HFF-Myc (cell line): Measurements from ENCODE around the gene CES5A.
"Not testable (repeated sequence)": the region's sequence is repeated elsewhere in the genome, so short reads cannot be mapped to it uniquely, and the experiment has no call there.

Experiments
- DNase-seq: peaks from one replicate; pipeline ENCODE4 v3.0.0-alpha.2; 2011; ENCODE audit warnings: low read depth; ENCODE audit errors: extremely low read depth
- H3K4me3 ChIP-seq: replicated peaks from 2 replicates; pipeline ENCODE4 v1.5.1; 2011; ENCODE audit warnings: low read depth, mild to moderate bottlenecking, control low read depth, low read length
- CTCF ChIP-seq: IDR thresholded peaks from 2 replicates; pipeline ENCODE4 v1.5.1; 2012; ENCODE audit warnings: mild to moderate bottlenecking, low read depth, low read length, control low read depth; ENCODE audit errors: missing control alignments

The CES5A gene

DNA sequence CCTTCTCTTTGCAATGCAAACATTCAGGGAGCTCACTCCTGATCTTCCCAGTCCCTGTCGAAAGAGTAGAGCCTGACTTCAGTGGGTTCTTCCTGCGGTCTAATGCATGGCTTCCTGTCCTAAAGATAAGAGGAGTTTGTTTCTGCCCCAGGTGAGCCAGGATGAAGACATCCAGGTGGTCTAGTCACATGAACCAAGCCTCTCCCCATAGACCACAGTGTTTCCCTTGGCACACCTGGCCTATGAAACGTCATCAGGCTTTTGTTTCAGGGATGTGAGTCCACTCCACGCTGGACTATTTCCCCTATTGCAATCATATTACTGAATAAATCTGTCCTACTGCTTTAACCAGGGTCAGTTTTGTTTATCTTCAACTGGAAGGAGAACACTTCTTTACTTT is 63.4 kb downstream of the CES5A start:
- DNase-seq = no peak
- no peak for TF ChIP-seq CTCF
- H3K4me3 ChIP-seq = no peak overlapping the region

- no peak overlapping the region for H3K4me3 ChIP-seq
- no peak for DNase-seq
- TF ChIP-seq CTCF = no peak
Measured at GRCh38 chr16:55810451-55810961, 64.7 kb downstream of the CES5A start.

DNA sequence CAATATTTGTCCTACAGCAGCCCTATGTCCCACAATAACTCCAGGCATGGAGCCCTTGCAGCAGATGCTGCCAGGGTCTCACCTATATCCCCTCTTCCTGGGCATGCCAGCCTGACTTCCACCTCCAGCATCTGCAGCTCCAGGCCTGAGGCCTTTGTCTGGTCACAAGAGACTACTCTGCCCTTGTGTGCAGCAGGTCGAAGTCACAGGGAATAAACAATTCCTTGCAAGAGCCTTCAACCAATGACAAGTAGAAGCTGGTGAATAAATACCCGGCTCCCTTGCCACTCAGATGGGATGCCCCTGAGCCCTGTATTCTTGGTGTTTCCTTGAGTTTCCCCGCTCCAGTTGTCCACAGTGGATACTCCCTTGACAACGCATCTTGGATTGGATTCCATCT is 65.3 kb downstream of the CES5A start:
- TF ChIP-seq CTCF = no peak

GRCh38 chr16:55809386-55809785 is 65.8 kb downstream of the CES5A start:
- DNase-seq = no peak
- TF ChIP-seq CTCF = no peak
- H3K4me3 ChIP-seq = no peak overlapping the region

More for the DNA sequence above, 65.3 kb downstream of the CES5A start:
- no peak for DNase-seq
- H3K4me3 ChIP-seq = no peak overlapping the region

GRCh38 chr16:55808286-55808685 is 66.9 kb downstream of the CES5A start:
- DNase-seq = not testable (repeated sequence)

DNA sequence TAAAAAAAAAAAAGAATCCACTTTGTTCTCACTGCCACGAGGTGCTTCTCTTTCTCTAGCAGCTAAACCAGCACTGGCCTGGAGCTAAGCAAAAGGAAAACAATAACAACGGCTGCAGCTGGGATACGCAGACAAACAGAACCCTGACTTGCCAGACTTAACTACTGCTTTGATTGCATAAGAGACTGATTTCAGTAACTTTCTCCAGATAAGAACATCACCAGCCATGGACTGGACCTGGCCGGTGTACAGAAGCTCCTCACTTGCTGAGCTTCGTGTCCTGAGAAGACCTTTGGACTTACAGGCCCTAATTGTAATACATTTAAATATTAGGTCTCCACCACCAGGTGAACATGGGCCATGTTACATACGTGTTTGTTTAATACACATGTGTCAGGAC is 70.1 kb downstream of the CES5A start:
- not testable (repeated sequence) for H3K4me3 ChIP-seq, DNase-seq

More at GRCh38 chr16:55808286-55808685, 66.9 kb downstream of the CES5A start:
- not testable (repeated sequence) for H3K4me3 ChIP-seq

GRCh38 chr16:55803681-55804080 is 71.5 kb downstream of the CES5A start:
- not testable (repeated sequence) for H3K4me3 ChIP-seq, DNase-seq
